HCEC 1CT (cell line): Measurements from ENCODE around the gene TUBA1C.
"Not testable (repeated sequence)": the region's sequence is repeated elsewhere in the genome, so short reads cannot be mapped to it uniquely, and the experiment has no call there.

Experiments
- DNase-seq: peaks from one replicate; pipeline ENCODE4 v3.0.0-alpha.2; 2017

TUBA1C gene

GRCh38 chr12:49284672-49285071 lies 19.8 kb downstream of the TUBA1C start:
- DNase-seq = no peak

DNA sequence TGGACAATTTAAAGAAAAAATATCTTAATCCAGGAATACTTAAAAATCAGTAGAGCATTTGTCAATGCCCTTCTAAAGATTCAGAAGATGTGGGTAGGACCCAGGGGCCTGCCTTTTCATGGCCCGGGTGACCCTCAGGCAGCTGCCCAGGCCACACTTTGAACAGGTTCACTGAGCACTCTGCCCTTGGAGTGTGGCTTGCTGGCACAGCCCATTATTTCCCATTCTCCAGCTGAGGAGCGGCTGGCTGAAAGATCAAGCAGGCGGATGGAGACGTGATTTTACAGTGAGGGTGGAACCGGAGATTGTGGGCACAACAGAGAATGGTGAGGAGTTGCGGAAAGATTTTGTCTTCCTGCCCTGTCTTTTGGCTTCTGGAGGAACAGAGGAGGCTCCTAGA lies 23.0 kb downstream of the TUBA1C start:
- no peak for DNase-seq

DNA sequence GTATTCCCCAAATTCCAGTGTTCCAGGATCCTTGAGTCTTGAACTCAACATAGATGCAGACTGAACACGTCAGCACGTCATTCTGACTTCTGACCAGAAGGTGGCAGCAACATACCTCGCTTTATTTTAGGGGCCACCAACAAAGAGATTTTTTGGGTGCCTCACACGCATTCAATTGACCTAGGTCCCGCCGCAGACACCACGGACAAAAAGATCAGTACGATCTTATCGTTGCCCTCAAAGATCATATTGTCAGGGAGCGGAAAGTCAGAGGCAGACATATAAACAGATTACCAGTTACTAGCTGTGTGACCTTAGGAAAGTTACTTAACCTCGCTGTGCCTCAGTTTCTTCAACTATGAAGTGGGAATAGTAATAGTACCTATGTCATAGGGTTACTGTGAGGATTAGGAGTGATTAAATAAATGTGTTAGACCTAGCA lies 23.6 kb downstream of the TUBA1C start:
- DNase-seq = peak; percentile 51

DNA sequence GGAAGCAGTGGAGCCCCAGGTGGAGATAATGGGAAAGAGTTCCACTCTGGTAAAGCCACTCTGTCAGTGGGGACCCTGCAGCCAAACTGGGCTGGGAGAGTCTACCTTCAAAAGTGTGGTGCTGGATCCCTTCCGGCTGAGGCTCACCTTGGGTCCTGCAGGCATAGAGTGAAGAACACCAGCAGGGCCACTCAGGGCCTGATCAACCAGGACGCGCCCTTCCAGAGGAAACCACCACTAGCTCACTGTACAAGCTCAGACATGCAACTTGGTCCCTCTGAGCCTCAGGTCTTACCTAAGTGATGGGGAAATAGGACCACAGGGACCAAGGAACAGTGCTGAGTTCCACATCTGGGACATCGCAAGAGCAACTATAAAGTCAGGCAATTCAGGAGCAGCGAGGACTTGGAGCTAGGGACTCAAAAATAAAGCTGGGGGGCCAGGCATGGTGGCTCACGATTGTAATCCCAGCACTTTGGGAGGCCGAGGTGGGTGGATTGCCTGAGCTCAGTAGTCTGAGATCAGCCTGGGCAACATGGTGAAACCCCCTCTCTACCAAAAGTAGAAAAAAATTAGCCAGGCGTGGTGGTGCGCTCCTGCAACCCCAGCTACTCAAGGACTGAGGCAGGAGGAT lies 24.2 kb downstream of the TUBA1C start:
- DNase-seq = no peak

DNA sequence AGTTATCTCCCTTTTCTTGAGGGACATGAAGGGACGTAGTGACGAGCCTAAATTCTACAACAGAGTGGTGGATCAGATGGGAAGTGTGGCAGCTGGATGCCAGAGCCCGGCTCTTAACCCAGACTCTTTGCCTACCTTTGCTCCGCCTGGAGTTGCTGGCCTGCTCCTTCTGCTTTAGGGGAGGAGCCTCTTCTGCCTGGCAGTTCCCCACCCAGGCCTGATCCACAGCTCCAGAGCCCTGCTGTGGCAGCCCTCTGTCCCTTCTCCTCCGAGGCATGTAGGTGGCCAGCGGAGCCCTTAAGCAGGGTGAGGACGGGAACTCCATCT lies 27.8 kb downstream of the TUBA1C start:
- DNase-seq = no peak

DNA sequence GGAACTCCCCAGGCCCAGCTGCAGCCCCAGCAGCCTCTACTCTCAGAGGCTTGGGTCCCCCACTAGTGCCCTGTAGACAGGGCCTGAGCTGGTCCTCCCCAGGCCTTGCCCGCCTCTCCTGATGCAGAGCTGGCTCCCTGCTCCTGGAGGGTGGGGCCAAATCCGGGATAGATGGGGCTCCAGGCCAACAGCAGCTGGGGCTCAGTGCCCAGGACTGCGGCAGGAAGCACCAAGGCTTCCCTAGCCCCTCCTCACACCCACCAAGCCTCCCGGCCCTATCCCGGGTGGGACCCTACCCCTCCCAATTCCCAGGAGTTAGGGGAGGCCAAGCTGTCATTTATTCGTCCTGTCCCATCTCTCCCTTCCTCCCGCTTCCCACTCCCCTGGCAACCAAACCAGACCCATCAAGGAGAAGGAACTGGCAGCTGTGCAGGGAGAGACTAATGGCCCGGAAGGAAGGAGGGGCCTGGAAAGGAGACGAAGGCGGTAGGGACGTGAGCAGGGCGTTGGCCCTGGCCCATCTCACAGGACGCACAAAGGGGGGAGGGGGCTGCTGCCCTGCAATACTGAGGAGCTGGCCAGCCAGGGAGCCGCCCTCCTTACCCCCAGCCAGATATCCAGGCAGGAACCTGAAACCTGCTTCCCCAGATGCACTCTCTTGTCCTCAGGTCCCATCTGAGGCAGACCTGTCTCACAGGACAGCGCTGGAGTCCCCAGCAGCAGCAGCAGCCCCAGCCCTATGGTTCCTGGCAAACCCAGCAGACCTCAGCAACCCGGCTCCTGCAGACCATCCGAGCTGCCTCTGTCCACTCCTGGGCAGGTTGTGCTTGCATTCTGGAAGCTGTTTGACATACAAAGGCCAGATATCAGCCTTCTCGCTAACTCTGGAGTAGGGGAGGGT lies 28.4 kb downstream of the TUBA1C start:
- no peak for DNase-seq

DNA sequence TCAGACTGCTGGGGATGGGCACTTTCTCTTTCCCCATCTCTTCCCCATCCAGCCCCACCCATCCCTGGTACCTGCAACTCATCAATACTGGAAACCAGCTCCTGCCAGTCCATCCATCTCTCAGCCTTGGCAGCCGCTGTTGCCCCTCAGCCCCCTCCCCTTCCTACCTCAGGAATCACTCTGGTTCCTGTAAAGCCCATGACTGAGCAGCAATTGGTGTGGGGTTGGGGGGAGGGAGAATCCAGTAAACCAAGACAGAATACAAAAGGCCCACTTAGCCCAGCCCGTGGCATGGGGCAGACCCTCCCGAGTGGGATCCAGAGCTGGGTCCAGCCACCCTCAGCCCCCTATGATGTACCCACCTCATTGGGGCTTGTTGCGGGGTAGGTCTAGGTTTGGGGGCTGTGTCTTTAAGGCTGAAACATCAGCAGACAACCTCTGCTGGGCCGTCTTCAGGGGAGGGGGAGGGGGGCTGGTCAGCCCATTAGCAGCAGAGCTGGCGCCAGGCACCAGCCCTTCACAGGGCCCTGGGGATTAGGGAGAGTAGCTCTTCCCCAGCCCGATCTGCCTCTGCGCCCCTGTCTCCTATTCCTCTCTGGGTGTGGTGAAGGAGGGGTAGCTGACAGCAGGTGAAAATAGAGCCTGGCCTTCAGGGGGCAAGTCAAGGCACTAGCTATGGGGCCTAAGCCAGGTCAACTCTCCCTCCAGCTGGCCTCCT lies 29.4 kb downstream of the TUBA1C start:
- DNase-seq = no peak

- no peak for DNase-seq
Measured at GRCh38 chr12:49294804-49295081, 29.9 kb downstream of the TUBA1C start.

DNA sequence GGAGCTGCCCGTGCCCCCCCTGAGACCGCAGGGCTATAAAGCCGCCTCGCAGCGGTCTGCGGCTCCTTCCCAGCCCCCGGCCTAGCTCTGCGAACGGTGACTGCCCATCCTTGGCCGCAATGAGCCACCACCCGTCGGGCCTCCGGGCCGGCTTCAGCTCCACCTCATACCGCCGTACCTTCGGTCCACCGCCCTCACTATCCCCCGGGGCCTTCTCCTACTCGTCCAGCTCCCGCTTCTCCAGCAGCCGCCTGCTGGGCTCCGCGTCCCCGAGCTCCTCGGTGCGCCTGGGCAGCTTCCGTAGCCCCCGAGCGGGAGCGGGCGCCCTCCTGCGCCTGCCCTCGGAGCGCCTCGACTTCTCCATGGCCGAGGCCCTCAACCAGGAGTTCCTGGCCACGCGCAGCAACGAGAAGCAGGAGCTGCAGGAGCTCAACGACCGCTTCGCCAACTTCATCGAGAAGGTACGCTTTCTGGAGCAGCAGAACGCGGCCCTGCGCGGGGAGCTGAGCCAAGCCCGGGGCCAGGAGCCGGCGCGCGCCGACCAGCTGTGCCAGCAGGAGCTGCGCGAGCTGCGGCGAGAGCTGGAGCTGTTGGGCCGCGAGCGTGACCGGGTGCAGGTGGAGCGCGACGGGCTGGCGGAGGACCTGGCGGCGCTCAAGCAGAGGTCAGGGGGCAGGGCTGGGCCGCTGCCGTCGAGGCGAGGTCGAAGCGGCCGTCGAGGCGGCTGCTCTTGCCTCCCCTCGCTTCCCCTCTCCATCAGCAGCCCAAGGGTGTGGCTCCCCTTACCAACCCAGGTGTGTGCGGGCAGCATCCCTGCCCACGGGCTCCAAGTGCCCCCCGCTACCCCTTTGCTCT lies 30.4 kb downstream of the TUBA1C start, which contains the start of gene PRPH:
TSS of gene PRPH (plus strand) at position 66 of the 855 bp plus-strand sequence. CDS start at position 120, 54 bp downstream.
- no peak for DNase-seq

DNA sequence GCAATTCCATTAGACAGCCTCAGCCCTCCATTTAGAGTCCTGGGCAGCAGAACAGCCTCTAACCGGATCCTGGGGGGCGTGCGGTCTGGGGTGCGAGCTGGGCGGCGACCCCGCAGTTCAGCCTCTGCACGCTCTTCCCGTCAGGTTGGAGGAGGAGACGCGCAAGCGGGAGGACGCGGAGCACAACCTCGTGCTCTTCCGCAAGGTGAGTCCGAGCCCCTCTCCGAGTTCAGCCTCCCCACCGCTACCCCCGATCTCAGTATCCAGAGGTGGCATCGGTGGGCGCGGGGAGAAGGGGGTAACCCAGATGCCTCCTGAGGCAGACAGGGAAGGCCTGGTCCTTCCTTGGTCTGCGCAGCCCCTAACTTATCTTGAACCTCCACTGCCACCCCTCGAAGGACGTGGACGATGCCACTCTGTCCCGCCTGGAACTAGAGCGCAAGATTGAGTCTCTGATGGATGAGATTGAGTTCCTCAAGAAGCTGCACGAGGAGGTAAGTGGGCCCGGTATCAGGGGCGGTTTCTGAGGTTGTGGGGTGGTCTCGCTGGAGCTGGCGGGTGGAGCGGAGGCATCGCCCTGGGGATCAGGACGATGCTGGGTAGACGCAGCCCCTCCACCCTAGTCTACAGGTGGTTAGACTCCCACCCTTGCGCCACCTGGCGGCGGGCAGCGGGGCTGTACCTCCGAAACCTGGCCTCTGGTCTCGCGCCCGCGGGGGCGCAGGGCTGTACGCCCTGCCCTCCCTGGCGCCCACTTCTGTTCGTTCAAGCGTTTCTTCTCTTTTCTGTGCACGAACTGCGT lies 31.4 kb downstream of the TUBA1C start:
- DNase-seq = no peak

DNA sequence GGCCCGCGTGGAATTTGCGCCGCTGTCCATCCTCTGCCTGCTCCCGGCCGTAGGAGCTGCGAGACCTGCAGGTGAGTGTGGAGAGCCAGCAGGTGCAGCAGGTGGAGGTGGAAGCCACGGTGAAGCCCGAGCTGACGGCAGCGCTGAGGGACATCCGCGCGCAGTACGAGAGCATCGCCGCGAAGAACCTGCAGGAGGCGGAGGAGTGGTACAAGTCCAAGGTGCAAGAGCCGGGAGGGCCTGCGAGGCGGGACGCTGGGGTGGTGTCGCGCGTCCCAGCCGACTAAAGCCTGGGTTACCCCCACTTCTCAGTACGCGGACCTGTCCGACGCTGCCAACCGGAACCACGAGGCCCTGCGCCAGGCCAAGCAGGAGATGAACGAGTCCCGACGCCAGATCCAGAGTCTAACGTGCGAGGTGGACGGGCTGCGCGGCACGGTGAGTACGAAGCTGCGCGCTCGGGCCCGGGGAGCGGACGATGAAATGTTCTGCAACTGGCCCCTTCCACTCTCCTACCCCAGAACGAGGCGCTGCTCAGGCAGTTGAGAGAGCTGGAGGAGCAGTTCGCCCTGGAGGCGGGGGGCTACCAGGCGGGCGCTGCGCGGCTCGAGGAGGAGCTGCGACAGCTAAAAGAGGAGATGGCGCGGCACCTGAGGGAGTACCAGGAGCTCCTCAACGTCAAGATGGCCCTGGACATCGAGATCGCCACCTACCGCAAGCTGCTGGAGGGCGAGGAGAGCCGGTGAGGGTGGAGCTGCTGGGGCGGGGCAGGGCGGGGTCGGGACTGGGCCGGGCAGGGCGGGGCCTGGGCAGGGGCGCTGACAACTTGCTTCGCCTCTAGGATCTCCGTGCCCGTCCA lies 32.2 kb downstream of the TUBA1C start:
- no peak for DNase-seq

- no peak for DNase-seq
Measured at GRCh38 chr12:49297695-49298060, 32.8 kb downstream of the TUBA1C start.

DNA sequence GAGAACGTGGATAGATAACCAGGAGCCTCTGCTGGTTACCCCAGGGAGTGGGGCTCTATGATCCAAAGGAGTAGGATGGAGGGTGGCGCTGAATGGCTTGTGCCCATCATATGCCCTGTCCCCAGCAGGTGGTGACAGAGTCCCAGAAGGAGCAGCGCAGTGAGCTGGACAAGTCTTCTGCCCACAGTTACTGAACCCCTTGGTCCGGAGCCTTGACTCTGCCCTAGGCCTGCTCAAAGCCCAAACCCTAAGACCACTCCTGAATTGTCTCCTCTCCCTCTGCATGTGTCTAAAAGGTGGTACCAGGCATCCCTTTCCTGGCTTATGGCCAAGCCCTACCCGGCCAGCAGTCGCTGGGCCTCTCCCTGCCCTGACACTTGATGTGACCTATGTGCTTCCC lies 33.3 kb downstream of the TUBA1C start:
- no peak for DNase-seq

GRCh38 chr12:49301760-49302159 lies 36.9 kb downstream of the TUBA1C start:
- no peak for DNase-seq

- peak; percentile 24 for DNase-seq
Measured at GRCh38 chr12:49304161-49304560, 39.3 kb downstream of the TUBA1C start.

- no peak for DNase-seq
Measured at GRCh38 chr12:49305762-49306510, 41.1 kb downstream of the TUBA1C start.

DNA sequence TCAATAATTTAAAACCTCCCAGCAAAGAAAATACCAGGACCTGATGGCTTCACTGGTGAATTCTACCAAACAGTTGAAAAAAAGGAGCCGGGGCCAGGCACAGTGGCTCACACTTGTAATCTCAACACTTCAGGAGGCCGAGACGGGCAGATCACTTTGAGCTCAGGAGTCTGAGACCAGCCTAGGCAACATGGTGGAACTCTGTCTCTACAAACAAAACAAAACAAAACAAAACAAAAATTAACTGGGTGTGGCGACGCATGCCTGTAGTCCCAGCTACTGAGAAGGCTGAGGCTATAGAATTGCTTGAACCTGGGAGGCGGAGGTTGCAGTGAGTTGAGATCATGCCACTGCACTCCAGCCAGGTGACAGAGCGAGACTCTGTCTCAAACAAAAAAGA lies 44.5 kb downstream of the TUBA1C start:
- no peak for DNase-seq

DNA sequence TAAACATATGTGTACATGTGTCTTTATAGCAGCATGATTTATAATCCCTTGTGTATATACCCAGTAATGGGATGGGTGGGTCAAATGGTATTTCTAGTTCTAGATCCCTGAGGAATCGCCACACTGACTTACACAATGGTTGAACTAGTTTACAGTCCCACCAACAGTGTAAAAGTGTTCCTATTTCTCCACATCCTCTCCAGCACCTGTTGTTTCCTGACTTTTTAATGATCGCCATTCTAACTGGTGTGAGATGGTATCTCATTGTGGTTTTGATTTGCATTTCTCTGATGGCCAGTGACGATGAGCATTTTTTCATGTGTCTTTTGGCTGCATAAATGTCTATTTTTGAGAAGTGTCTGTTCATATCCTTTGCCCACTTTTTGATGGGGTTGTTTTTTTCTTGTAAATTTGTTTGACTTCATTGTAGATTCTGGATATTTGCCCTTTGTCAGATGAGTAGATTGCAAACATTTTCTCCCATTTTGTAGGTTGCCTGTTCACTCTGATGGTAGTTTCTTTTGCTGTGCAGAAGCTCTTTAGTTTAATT lies 45.6 kb downstream of the TUBA1C start:
- not testable (repeated sequence) for DNase-seq

DNA sequence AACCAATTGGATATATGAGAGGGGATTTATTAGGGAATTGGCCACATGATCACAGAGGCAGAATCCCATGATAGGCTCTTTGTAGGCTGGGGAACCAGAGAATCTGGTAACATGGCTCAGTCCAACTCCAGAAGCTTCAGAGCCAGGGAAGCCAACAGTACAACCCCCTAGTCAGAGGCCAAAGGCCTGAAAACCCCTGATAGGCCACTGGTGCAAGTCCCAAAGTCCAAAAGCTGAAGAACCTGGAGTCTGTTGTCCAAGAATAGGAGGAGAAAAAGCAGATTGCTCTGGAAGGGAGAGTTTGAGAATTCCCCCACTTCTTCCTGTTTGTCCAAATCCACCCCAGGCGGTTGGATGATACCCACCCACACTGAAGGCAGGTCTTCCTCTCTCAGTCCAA lies 49.9 kb downstream of the TUBA1C start:
- DNase-seq = no peak

DNA sequence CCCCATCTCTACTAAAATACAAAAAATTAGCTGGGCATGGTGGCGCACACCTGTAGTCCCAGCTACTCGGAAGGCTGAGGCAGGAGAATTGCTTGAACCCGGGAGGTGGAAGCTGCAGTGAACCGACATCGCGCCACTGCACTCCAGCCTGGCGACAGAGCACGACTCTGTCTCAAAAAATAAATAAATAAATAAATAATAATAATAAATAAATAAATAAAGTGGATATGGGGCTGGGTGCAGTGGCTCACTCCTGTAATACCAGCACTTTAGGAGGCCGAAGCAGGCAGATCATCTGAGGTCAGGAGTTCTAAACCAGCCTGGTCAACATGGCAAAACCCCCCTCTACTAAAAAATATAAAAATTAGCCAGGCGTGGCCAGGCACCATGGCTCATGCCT lies 52.2 kb downstream of the TUBA1C start:
- not testable (repeated sequence) for DNase-seq
